Neural progenitor cell (in vitro differentiated cells): ENCODE data around the gene MUC5AC. TPM values are rescaled to one million over a fixed set of nuclear protein-coding genes. Genes with fewer than 3 reads are reported as not detected.

Experiments
- DNase-seq: peaks from one replicate; pipeline ENCODE4 v3.0.0-alpha.2; 2016; ENCODE audit warnings: low spot score
- H2AFZ ChIP-seq: fragments of 200-600 bp; sonication (generic); replicated peaks from 2 replicates; pipeline ENCODE4 v1.6.1; 2016; ENCODE audit warnings: antibody characterized with exemption
- H3F3A ChIP-seq: fragments of 200-600 bp; sonication (generic); 2 replicates; pipeline ENCODE4 v1.6.1; 2016; ENCODE audit warnings: antibody characterized with exemption, low read depth
- H3K27ac ChIP-seq: fragments of 200-600 bp; sonication (generic); 2 replicates; pipeline ENCODE4 v1.5.1; 2016; ENCODE audit warnings: mild to moderate bottlenecking
- H3K27me3 ChIP-seq: fragments of 200-600 bp; sonication (generic); 2 replicates; pipeline ENCODE4 v1.6.1; 2016; ENCODE audit warnings: mild to moderate bottlenecking, moderate library complexity
- H3K36me3 ChIP-seq: fragments of 200-600 bp; sonication (generic); 2 replicates; pipeline ENCODE4 v1.5.1; 2016
- H3K4me1 ChIP-seq: fragments of 200-600 bp; sonication (generic); 2 replicates; pipeline ENCODE4 v1.6.1; 2016; ENCODE audit warnings: mixed run types
- H3K4me2 ChIP-seq: fragments of 200-600 bp; sonication (generic); 2 replicates; pipeline ENCODE4 v1.6.1; 2016
- H3K4me3 ChIP-seq: fragments of 200-600 bp; sonication (generic); 2 replicates; pipeline ENCODE4 v1.5.1; 2016
- H3K79me2 ChIP-seq: fragments of 200-600 bp; sonication (generic); 2 replicates; pipeline ENCODE4 v1.6.1; 2016; ENCODE audit warnings: low read depth
- H3K9ac ChIP-seq: fragments of 200-600 bp; sonication (generic); 2 replicates; pipeline ENCODE4 v1.6.1; 2016
- H3K9me3 ChIP-seq: fragments of 200-600 bp; sonication (generic); 2 replicates; pipeline ENCODE4 v1.5.1; 2016; ENCODE audit warnings: low read depth
- H4K20me1 ChIP-seq: fragments of 200-600 bp; sonication (generic); 2 replicates; pipeline ENCODE4 v1.6.1; 2016; ENCODE audit warnings: low read depth
- H3K27ac Mint-ChIP-seq: 3 replicates; pipeline ENCODE4 v1.8.0; 2021; ENCODE audit warnings: mixed read lengths
- H3K27me3 Mint-ChIP-seq: 2 replicates; pipeline ENCODE4 v1.8.0; 2022; ENCODE audit warnings: low read depth, mild to moderate bottlenecking, inconsistent platforms, moderate library complexity, mixed read lengths; ENCODE audit not compliant: insufficient read depth
- H3K36me3 Mint-ChIP-seq: 3 replicates; pipeline ENCODE4 v1.8.0; 2021; ENCODE audit warnings: mixed read lengths
- H3K4me1 Mint-ChIP-seq: 3 replicates; pipeline ENCODE4 v1.8.0; 2021; ENCODE audit warnings: mixed read lengths
- H3K4me3 Mint-ChIP-seq: 3 replicates; pipeline ENCODE4 v1.8.0; 2021; ENCODE audit warnings: mild to moderate bottlenecking, moderate library complexity, mixed read lengths
- H3K9me3 Mint-ChIP-seq: 3 replicates; pipeline ENCODE4 v1.8.0; 2020; ENCODE audit warnings: mixed read lengths
- EZH2 ChIP-seq: fragments of 200-600 bp; sonication (generic); IDR thresholded peaks from 2 replicates; pipeline ENCODE4 v1.6.1; 2017; ENCODE audit warnings: antibody characterized with exemption, mild to moderate bottlenecking, moderate library complexity
- EZH2phosphoT487 ChIP-seq: fragments of 200-600 bp; sonication (generic); IDR thresholded peaks from 2 replicates; pipeline ENCODE4 v1.6.1; 2017; ENCODE audit warnings: antibody characterized with exemption
- total RNA-seq: library from RNA; depleted of rRNA; stranded (reverse); fragments of >200 nt; gene quantifications from 2 replicates; pipeline ENCODE4 v1.2.3, GENCODE V29; 2015; ENCODE audit warnings: low replicate concordance
- TF ChIP-seq, protein P1 (sequence below): fragments of 200-600 bp; sonication (generic); IDR thresholded peaks from 2 replicates; pipeline ENCODE4 v1.5.1; 2017; ENCODE audit warnings: antibody characterized with exemption, mild to moderate bottlenecking

MUC5AC gene
- total RNA-seq, 1 donor from 2014 or later: not detected

DNA sequence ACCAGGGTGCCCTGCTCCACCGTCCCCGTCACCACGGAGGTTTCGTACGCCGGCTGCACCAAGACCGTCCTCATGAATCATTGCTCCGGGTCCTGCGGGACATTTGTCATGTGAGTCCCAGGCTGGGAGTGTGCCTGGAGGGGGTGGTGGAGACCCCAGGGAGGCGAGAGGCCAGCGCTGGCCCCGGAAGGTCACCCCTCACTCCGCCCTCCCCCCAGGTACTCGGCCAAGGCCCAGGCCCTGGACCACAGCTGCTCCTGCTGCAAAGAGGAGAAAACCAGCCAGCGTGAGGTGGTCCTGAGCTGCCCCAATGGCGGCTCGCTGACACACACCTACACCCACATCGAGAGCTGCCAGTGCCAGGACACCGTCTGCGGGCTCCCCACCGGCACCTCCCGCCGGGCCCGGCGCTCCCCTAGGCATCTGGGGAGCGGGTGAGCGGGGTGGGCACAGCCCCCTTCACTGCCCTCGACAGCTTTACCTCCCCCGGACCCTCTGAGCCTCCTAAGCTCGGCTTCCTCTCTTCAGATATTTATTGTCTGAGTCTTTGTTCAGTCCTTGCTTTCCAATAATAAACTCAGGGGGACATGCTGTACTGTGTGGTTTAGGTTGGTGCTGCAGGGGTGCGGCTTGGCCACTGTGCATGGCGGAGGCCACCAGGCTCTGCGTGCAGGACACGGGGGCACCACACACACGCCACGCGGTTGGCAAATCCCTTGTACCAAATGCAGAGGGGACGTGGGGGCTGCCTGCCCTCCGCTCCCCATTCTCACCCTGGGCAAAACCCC lies 47.6 kb upstream of the MUC5AC start:
- TF ChIP-seq EZH2phosphoT487: no peak
- TF ChIP-seq EZH2: no peak
- TF ChIP-seq, protein P1, sequence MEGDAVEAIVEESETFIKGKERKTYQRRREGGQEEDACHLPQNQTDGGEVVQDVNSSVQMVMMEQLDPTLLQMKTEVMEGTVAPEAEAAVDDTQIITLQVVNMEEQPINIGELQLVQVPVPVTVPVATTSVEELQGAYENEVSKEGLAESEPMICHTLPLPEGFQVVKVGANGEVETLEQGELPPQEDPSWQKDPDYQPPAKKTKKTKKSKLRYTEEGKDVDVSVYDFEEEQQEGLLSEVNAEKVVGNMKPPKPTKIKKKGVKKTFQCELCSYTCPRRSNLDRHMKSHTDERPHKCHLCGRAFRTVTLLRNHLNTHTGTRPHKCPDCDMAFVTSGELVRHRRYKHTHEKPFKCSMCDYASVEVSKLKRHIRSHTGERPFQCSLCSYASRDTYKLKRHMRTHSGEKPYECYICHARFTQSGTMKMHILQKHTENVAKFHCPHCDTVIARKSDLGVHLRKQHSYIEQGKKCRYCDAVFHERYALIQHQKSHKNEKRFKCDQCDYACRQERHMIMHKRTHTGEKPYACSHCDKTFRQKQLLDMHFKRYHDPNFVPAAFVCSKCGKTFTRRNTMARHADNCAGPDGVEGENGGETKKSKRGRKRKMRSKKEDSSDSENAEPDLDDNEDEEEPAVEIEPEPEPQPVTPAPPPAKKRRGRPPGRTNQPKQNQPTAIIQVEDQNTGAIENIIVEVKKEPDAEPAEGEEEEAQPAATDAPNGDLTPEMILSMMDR: no peak
- Mint-ChIP-seq H3K4me1 (no peaks in the 10 kb centered on the region), H3K4me3 (no peak overlapping the region), H3K9me3 (no peaks in the 10 kb centered on the region), H3K27ac (peak overlapping the region; percentile 74), H3K27me3 (peaks cover 11% of the 10 kb centered on the region), H3K36me3 (no peaks in the 10 kb centered on the region)
- H3K9me3 ChIP-seq: no peaks in the 10 kb centered on the region
- no peaks in the 10 kb centered on the region for H3K4me1 ChIP-seq
- H3K79me2 ChIP-seq: no peaks in the 10 kb centered on the region
- no peak for DNase-seq
- H3K4me2 ChIP-seq: no peak overlapping the region
- H3K27me3 ChIP-seq: peaks cover 3% of the 10 kb centered on the region
- no peak overlapping the region for H3K9ac ChIP-seq
- H3K27ac ChIP-seq: no peak overlapping the region
- H4K20me1 ChIP-seq: no peaks in the 10 kb centered on the region
- no peaks in the 10 kb centered on the region for H3K36me3 ChIP-seq
- no peaks in the 10 kb centered on the region for H3F3A ChIP-seq
- no peak overlapping the region for H3K4me3 ChIP-seq
- H2AFZ ChIP-seq: no peak overlapping the region

DNA sequence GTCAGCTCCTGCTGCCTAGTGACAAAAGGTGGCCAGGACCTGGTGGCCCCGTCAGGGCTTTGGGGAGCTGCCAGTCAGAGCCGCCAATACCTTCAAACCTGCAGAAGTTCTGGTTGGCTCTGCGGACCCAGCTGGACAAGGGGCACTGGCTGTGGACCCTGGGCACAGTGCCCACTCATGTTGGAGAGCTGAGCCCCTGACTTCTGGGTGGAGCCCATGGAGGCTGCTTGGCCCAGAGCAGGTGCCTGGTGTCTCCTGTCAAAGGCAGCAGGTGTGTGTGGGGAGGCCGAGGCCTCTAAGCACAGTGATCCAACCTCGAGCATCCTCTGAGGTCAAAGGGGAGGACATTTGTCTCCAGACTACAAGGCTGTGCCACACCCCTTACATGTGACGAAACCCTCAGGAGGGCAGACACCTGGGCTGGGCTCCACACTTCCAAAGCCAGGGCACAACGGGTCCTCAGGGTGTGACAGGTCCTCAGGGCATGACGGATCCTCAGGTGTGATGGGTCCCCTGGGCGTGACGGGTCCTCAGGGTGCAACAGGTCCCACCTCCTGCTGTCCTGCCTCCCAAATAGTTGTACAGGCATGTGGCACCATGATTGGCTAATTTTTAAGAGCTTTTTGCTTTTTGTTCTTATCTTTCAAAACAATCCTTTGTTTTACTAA lies 46.1 kb upstream of the MUC5AC start:
- no peak overlapping the region for H2AFZ ChIP-seq
- H3K9ac ChIP-seq: no peak overlapping the region
- DNase-seq: no peak
- no peak overlapping the region for H3K4me3 ChIP-seq
- Mint-ChIP-seq H3K4me1 (no peaks in the 10 kb centered on the region), H3K27ac (no peak overlapping the region), H3K9me3 (no peaks in the 10 kb centered on the region), H3K36me3 (no peaks in the 10 kb centered on the region), H3K4me3 (no peak overlapping the region), H3K27me3 (peaks cover 14% of the 10 kb centered on the region)
- H3K9me3 ChIP-seq: no peaks in the 10 kb centered on the region
- no peaks in the 10 kb centered on the region for H4K20me1 ChIP-seq
- H3K4me2 ChIP-seq: no peak overlapping the region
- no peaks in the 10 kb centered on the region for H3F3A ChIP-seq
- no peaks in the 10 kb centered on the region for H3K79me2 ChIP-seq
- peaks cover 3% of the 10 kb centered on the region for H3K27me3 ChIP-seq
- TF ChIP-seq EZH2phosphoT487: no peak
- TF ChIP-seq, protein P1: no peak
- TF ChIP-seq EZH2: no peak
- H3K27ac ChIP-seq: no peak overlapping the region
- H3K36me3 ChIP-seq: no peaks in the 10 kb centered on the region
- H3K4me1 ChIP-seq: no peaks in the 10 kb centered on the region

DNA sequence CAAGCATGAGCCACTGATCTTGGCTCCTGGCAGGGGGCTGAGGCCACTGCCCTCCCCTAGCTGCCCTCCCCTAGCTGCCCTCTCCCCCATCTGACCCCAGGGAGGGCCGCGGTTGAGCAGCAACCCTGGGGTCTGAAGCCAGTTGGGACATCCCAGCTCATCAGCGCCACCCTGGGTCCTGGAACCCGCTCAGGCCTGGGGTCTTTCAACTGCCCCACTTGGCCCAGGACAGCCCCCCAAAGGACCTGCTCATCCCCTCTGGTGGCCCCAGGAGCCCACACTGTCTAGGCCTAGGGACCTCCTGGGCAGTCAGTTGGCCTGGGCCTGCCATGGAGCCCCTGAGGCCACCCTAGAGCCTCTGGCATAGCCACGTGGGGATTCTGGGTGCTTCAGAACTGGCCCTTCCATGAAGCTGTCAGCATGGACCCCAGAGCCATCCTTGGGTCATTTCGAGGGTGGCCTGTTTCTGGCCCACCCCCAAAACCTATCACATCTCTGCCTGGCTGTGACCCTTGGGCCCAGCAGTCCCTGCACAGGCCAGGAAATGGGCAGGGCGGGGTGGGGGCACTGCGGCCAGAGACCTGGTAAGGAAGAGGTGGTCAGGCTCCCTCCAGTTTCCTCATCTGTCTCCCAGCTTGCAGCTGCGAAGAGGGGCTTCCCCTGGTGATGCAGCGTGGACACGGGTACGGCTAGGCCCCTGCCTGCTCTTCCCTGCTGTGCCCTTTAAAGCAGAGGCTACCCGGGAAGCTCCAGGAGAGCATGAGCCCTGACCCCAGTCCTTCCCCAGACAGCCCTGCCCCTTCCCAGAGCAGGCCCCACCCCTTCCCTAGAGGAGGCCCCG lies 45.2 kb upstream of the MUC5AC start:
- H3K27ac ChIP-seq: no peak overlapping the region
- DNase-seq: no peak
- Mint-ChIP-seq H3K9me3 (no peaks in the 10 kb centered on the region), H3K4me1 (no peaks in the 10 kb centered on the region), H3K27ac (no peak overlapping the region), H3K36me3 (no peaks in the 10 kb centered on the region), H3K4me3 (no peak overlapping the region), H3K27me3 (peaks cover 14% of the 10 kb centered on the region)
- no peaks in the 10 kb centered on the region for H4K20me1 ChIP-seq
- H2AFZ ChIP-seq: no peak overlapping the region
- no peaks in the 10 kb centered on the region for H3K36me3 ChIP-seq
- H3K9ac ChIP-seq: no peak overlapping the region
- TF ChIP-seq EZH2phosphoT487: no peak
- TF ChIP-seq, protein P1: no peak
- TF ChIP-seq EZH2: no peak
- H3K79me2 ChIP-seq: no peaks in the 10 kb centered on the region
- no peak overlapping the region for H3K4me2 ChIP-seq
- no peak overlapping the region for H3K4me3 ChIP-seq
- H3F3A ChIP-seq: no peaks in the 10 kb centered on the region
- no peaks in the 10 kb centered on the region for H3K4me1 ChIP-seq
- H3K27me3 ChIP-seq: peaks cover 3% of the 10 kb centered on the region
- H3K9me3 ChIP-seq: no peaks in the 10 kb centered on the region
